Activated CD8-positive, alpha-beta memory T cell treated with anti-CD3 and anti-CD28 coated beads, Interleukin-2, amount 50 U/mL, for 1 hour (primary cell): ENCODE measurements around the gene ARIH2.

Experiments
- DNase-seq: peaks from one replicate; pipeline ENCODE4 v3.0.0-alpha.2; 2020; ENCODE audit errors: extremely low read depth

The ARIH2 gene

GRCh38 chr3:48929358-48930035 is 10.9 kb downstream of the ARIH2 start:
- no peak for DNase-seq

DNA sequence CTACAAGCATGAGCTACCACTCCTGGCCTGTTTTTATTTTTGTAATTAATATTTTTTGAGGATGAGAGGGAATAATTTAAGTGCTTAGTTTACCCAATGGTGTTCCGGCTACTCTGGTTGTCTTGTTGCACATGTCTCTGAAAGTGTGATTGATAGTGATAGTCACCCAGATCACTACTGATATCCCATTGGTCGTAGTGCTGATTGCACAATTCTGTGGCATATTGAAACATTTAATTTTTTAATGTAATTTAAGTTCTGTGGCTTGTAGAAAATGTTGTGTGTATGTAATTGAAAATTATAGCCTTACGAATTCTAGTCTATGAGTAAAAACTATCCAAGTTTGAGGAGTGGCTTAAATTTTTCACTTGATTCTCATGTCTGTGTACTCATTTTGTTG is 11.9 kb downstream of the ARIH2 start:
- DNase-seq = no peak

GRCh38 chr3:48931944-48932580 is 13.4 kb downstream of the ARIH2 start:
- DNase-seq = no peak

- no peak for DNase-seq
Measured at GRCh38 chr3:48934333-48934991, 15.8 kb downstream of the ARIH2 start.

GRCh38 chr3:48935530-48935929 is 16.9 kb downstream of the ARIH2 start:
- no peak for DNase-seq

GRCh38 chr3:48938156-48938555 is 19.5 kb downstream of the ARIH2 start:
- DNase-seq = no peak

GRCh38 chr3:48938689-48939088 is 20.0 kb downstream of the ARIH2 start:
- DNase-seq = no peak

- no peak for DNase-seq
Measured at GRCh38 chr3:48945432-48945831, 26.8 kb downstream of the ARIH2 start.

- no peak for DNase-seq
Measured at GRCh38 chr3:48945891-48946549, 27.4 kb downstream of the ARIH2 start.

GRCh38 chr3:48949376-48949717 is 30.7 kb downstream of the ARIH2 start:
- no peak for DNase-seq

GRCh38 chr3:48950051-48950450 is 31.4 kb downstream of the ARIH2 start:
- no peak for DNase-seq

GRCh38 chr3:48951764-48952163 is 33.1 kb downstream of the ARIH2 start:
- no peak for DNase-seq

DNA sequence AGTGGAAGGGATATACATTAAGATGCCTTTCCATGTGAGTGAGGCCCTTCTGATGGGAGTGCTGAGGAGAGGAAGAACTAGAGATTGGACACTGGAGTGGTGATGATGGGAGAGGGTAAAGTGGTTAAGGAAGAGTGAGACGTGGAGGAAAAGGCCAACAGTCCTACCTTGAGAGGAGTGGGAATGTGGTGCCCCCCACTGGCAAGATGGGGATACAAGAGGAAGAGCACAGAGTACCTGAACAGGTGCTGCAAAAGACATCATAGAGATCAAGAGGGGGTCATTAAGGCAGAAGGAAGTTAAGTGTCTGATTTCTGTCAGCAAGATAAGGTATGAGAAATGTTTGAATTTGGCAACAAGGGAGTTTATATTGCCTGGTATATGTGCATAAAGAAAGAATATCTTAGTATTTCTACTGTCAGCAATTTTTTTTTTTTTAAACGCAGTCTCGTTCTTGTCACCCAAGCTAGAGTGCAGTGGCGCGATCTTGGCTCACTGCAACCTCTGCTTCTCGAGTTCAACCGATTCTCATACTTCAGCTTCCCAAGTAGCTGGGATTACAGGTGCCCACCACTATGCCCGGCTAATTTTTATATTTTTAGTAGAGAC is 34.0 kb downstream of the ARIH2 start:
- no peak for DNase-seq

DNA sequence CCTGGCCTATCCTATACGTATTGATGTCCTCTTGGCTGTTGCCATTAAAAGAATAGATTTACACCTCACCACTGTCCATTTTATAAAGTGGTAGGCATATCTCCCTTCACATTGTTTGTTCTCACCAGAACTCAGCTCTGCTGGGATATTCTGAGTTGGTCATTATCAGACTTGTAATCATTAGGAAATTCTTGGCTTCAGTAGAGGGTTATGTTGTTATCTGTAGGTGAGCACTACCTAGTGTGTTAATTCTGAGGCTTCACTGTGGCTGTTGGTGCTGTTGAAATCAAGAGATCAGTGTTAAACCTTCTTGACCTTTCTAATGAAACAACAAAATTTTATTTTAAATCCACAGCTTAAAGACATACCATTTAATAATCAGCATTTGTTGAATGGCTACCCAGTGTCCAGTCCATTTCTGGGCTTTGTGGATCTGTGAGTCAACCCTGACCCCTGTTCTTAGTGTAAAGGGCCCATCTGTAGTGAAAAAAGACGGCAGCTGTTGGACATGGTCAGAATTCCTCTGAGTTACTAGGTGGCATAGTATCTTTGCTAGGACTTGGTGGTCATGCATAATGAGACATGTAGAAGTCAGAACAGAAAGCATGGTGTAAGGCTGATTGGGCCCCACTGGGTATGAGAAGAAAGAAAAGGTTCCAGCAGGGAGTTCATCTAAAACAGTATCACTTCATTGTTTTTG is 38.5 kb downstream of the ARIH2 start:
- DNase-seq = no peak

- no peak for DNase-seq
Measured at GRCh38 chr3:48960841-48961413, 42.3 kb downstream of the ARIH2 start.

DNA sequence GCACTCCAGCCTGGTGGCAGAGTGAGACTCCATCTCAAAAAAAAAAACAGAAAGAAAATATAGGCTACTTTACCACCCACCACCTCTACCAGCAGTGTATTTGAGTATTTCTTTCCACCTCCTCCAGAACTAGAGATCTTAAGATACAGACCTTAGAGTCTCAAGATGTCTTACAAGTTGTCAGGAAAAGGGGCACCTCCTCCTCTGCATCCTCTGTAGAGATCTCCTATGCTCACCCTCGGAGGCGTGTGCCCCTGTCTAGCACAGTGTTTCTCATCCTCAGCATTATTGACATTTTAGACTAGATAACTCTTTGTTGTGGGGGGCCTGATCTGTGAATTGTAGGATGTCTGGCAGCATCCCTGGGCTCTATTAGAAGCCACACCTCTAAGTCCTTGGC is 43.7 kb downstream of the ARIH2 start:
- DNase-seq = no peak

- no peak for DNase-seq
Measured at GRCh38 chr3:48962939-48963338, 44.3 kb downstream of the ARIH2 start.

- no peak for DNase-seq
Measured at GRCh38 chr3:48963591-48963990, 44.9 kb downstream of the ARIH2 start.

- DNase-seq = no peak
Measured at GRCh38 chr3:48966367-48966766, 47.7 kb downstream of the ARIH2 start.

DNA sequence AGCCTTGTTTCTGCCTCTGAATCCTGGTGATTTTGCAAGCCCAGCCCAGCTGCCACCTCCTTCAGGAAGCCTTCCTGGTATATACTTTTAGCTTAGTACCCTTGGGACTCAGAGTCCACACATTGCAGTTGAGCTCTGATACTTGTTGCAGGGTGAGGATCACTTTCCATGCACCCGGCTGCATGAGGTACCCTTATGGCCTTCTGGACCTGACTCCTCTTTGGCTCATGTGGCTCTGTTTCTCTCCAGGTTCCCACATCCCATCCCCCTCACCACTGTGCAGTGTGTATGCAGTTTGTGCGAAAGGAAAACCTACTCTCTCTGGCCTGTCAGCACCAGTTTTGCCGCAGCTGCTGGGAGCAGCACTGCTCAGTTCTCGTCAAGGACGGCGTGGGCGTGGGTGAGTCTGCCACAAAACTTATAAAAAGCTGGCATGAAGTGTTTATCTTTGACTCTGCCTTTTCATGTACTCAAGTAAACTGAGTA is 48.3 kb downstream of the ARIH2 start:
- no peak for DNase-seq

DNA sequence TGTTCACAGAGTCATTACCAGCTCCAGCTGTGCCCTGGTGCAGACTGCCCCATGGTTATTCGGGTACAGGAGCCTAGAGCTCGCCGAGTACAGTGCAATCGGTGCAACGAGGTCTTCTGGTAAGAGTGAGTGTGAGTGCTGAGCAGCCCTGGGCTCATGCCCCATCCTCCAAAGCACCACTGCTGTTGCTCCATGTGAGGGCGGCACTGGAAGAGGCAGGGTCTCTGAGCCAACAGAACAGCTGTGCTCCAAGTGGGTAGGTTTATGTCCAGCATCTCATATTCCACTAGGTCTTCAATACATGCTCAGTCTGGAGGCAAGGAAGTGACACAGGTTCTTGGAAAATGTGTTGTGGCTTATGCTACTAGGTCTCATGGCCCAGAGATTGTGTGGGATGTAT is 51.9 kb downstream of the ARIH2 start:
- no peak for DNase-seq
